GM12875 (cell line): Measurements from ENCODE around the gene GINS2.

Experiments used
- H3K4me3 ChIP-seq: one replicate; pipeline ENCODE4 v1.5.1; 2011; ENCODE audit warnings: low read depth, low read length, control low read depth
- CTCF ChIP-seq: IDR thresholded peaks from 2 replicates; pipeline ENCODE4 v1.5.1; 2011; ENCODE audit warnings: low read depth, mild to moderate bottlenecking, control low read depth, inconsistent platforms, low read length, moderate library complexity, borderline replicate concordance; ENCODE audit not compliant: insufficient read depth

GINS2 gene

DNA sequence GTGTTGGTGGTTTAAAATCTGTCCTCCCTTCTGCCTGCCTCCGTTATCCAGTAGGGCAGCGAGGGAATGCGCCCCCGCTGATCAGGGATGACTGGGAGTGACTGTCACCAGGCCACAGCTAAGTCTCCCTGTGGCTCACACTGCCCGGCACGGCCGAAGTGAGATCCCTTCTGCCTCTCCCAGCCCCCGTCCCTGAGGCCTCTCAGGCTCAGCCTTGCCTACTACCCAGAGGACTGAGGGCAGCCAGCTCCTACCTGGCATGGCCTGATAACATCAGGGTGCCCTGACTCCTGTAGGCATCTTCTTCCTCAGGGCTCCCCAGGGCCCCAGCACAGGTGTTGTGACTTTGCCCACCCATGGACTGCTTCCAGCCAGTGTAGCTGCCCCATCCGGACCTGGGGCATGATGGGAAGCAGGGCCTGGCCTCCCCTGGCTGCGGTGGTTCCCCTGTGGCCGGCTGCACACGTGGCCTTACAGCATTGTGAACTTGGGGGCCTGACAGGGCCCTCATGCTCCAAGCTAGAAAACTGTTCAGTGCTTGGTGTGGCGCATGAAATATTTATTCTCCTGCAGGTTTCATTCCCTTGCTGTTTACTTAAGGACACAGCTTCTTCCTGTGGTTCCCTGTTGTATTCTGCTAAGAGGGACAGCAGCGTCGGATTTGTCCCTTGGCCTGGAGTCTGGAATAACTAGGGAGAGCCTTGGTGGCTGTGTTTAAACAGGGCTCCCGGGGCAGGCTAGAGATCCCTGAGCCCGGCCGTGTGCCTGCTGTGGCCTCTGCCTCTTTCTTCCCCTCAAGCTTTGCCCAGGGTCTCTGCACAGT, 30.0 kb downstream of the GINS2 start:
- no peak for TF ChIP-seq CTCF
- H3K4me3 ChIP-seq = no peak overlapping the region

DNA sequence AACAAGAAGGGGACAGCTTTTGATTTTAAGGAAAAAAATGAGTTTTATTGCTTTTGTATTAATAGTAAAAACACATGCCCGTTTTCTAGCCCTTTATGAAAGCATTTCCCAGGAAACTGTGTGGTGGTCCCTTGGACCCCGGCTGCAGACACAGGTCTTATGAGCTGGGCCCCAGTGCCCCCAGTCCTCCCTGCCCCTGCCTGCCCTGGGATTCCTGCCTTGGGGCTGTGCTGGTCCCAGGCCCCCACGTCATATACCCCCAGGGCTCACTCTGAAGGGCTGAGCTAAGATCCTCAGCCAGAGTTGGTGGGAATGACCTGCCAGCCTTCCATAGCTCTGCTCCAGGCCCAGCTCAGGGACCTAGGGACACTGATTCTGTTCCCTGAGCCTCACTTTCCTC, 30.8 kb downstream of the GINS2 start:
- no peak for TF ChIP-seq CTCF
- H3K4me3 ChIP-seq = no peak overlapping the region

DNA sequence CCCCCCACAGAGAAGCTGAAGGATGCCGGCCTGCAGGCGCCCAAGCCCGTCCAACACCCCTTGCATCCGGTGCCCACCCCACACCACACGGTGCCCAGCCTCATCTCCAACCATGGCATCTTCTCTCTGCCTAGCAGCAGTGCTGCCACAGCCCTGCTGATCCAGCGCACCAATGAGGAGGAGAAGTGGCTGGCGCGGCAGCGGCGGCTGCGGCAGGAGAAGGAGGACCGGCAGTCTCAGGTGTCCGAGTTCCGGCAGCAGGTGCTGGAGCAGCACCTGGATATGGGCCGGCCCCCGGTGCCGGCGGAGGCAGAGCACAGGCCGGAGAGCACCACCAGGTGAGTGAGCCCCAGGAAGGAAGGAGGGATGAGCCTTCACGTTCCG, 31.5 kb downstream of the GINS2 start:
- TF ChIP-seq CTCF = no peak
- H3K4me3 ChIP-seq = no peak overlapping the region

GRCh38 chr16:85656351-85657266, 32.1 kb downstream of the GINS2 start:
- no peak overlapping the region for H3K4me3 ChIP-seq

DNA sequence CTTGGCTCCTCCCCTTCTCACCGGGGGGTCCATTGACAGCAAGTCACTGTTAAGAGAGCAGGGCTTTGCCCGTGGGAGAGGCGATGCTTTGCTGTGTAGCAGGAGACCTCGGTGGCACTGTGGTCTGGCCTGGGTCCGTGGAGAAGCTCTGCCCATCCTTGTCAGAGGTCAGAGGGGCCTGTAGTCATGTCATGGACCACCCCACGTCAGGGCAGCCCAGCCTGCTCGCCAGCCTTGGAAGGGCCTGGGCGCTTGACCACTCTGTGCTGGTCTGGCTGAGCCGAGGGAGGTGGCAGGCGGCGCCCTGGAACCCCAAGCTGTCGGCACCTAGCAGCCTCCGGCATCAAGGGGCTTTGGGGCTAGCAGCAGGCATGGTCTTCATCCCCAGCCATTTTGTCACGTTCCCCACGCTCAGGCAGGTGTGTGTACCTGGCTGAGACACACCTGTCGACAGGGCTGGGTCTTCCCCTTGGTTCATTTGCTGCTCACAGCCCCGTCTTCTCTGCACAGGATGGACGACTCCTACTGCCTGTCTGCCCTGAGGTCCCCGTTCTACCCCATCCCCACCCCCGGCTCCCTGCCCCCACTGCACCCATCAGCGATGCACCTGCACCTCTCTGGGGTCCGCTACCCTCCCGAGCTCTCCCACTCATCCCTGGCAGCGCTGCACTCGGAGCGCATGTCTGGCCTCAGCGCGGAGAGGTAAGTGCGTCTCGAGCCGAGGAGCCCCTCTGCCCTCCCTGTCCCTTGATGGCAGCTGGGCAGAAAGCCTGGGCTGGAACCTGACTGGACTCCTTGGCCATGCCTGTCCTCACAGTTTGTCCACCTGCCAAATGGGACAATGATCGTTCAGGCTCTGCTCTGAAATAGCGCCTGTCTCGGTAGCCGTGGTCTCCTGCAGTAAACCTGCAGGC, 33.3 kb downstream of the GINS2 start:
- no peak overlapping the region for H3K4me3 ChIP-seq
- TF ChIP-seq CTCF = no peak

More at GRCh38 chr16:85656351-85657266, 32.1 kb downstream of the GINS2 start:
- TF ChIP-seq CTCF = no peak

- no peak overlapping the region for H3K4me3 ChIP-seq
- no peak for TF ChIP-seq CTCF
These were observed 34.3 kb downstream of the GINS2 start for GRCh38 chr16:85654251-85655095.
